ENCODE measurements around the gene HTR5A. TPM values are rescaled to one million over a fixed set of nuclear protein-coding genes. Genes with fewer than 3 reads are reported as not detected.

The HTR5A gene
- polyA plus RNA-seq, 6 donors from 2014 or later = not detected

GRCh38 chr7:155059703-155060102, 10.4 kb upstream of the HTR5A start:
- H3K4me1 Mint-ChIP-seq = no peaks in the 10 kb centered on the region
- H3K27me3 Mint-ChIP-seq = peaks cover 37 to 56% (median 55%) of the 10 kb centered on the region in 3 donors
- peaks cover 0 to 4% (median 0%) of the 10 kb centered on the region in 7 donors for H3K9me3 Mint-ChIP-seq

DNA sequence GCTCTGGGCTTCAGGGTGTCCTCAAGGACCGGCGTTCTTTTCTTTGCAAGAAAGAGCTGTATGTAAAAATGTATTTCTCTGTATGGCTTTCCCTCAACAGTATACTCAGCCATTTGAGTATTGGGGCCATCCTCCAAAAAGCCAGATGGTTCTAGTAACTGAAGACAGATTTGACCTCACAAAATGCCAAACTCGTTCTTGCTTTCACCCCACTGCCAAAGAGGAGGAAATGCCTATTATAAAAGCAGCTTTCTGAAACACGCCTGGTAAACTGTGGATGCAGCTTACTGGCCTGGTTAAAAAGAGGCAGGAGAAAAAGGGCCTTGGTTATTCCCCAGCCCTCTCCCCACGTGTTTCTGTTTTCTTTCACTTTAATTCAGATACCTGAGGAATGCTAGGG, 7.7 kb upstream of the HTR5A start:
- H3K36me3 Mint-ChIP-seq = no peaks in the 10 kb centered on the region
- H3K4me3 Mint-ChIP-seq = no peak overlapping the region
- DNase-seq (no peak), ATAC-seq (ENCODE audit: low read depth in 2 of 2) (no peak)
- peaks cover 44 to 61% (median 61%) of the 10 kb centered on the region in 3 donors for H3K27me3 Mint-ChIP-seq
- H3K27ac Mint-ChIP-seq = no peak overlapping the region
- H3K9me3 Mint-ChIP-seq = peaks cover 0 to 4% (median 0%) of the 10 kb centered on the region in 7 donors
- H3K4me1 Mint-ChIP-seq = no peaks in the 10 kb centered on the region

More at GRCh38 chr7:155059703-155060102, 10.4 kb upstream of the HTR5A start:
- no peak overlapping the region for H3K4me3 Mint-ChIP-seq
- no peaks in the 10 kb centered on the region for H3K36me3 Mint-ChIP-seq
- DNase-seq (no peak), ATAC-seq (ENCODE audit: low read depth in 2 of 2) (no peak)
- no peak overlapping the region for H3K27ac Mint-ChIP-seq

GRCh38 chr7:155064186-155064585, 5.9 kb upstream of the HTR5A start:
- no peaks in the 10 kb centered on the region for H3K4me1 Mint-ChIP-seq
- H3K9me3 Mint-ChIP-seq = peaks cover 0 to 4% (median 0%) of the 10 kb centered on the region in 7 donors
- no peaks in the 10 kb centered on the region for H3K36me3 Mint-ChIP-seq
- ATAC-seq (ENCODE audit: low read depth in 2 of 2) (no peak), DNase-seq (no peak)
- peaks cover 48 to 62% (median 60%) of the 10 kb centered on the region in 3 donors for H3K27me3 Mint-ChIP-seq
- H3K27ac Mint-ChIP-seq = no peak overlapping the region
- H3K4me3 Mint-ChIP-seq = no peak overlapping the region

GRCh38 chr7:155066417-155066950, 3.6 kb upstream of the HTR5A start:
- DNase-seq (no peak), ATAC-seq (ENCODE audit: low read depth in 2 of 2) (no peak)
- Mint-ChIP-seq H3K4me3 (no peak overlapping the region), H3K27me3 (peaks cover 46 to 57% (median 48%) of the 10 kb centered on the region in 3 donors), H3K36me3 (no peaks in the 10 kb centered on the region), H3K9me3 (peaks cover 0 to 8% (median 3%) of the 10 kb centered on the region in 7 donors), H3K4me1 (no peaks in the 10 kb centered on the region), H3K27ac (no peak overlapping the region)

GRCh38 chr7:155071121-155071651, 1.1 kb downstream of the HTR5A start:
- H3K27me3 Mint-ChIP-seq = peaks cover 51 to 68% (median 55%) of the 10 kb centered on the region in 3 donors
- H3K4me3 Mint-ChIP-seq = no peak overlapping the region
- H3K9me3 Mint-ChIP-seq = peaks cover 0 to 8% (median 0%) of the 10 kb centered on the region in 7 donors
- H3K36me3 Mint-ChIP-seq = no peaks in the 10 kb centered on the region
- peak overlapping the region in 1 of 6 donors; percentile 63 for H3K27ac Mint-ChIP-seq
- ATAC-seq (ENCODE audit: low read depth in 2 of 2) (no peak), DNase-seq (no peak)
- H3K4me1 Mint-ChIP-seq = no peaks in the 10 kb centered on the region

GRCh38 chr7:155071916-155072571, 1.9 kb downstream of the HTR5A start:
- Mint-ChIP-seq H3K4me1 (no peaks in the 10 kb centered on the region), H3K36me3 (no peaks in the 10 kb centered on the region), H3K27ac (no peak overlapping the region), H3K9me3 (peaks cover 0 to 8% (median 0%) of the 10 kb centered on the region in 7 donors), H3K27me3 (peaks cover 47 to 70% (median 54%) of the 10 kb centered on the region in 3 donors), H3K4me3 (no peak overlapping the region)
- ATAC-seq (ENCODE audit: low read depth in 2 of 2) (no peak), DNase-seq (no peak)

GRCh38 chr7:155073922-155074321, 3.8 kb downstream of the HTR5A start:
- no peaks in the 10 kb centered on the region for H3K4me1 Mint-ChIP-seq
- no peak overlapping the region for H3K4me3 Mint-ChIP-seq
- H3K27me3 Mint-ChIP-seq = peaks cover 39 to 62% (median 46%) of the 10 kb centered on the region in 3 donors

DNA sequence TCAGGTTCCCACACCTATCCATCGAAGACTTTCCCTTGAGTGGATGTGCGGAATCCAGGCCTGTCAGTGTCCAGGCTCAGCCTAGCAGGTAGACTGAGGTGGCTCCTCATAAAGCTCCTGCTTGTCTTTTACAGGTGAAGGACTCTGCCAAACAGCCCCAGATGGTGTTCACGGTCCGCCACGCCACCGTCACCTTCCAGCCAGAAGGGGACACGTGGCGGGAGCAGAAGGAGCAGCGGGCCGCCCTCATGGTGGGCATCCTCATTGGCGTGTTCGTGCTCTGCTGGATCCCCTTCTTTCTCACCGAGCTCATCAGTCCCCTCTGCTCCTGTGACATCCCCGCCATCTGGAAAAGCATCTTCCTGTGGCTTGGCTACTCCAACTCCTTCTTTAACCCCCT, 13.9 kb downstream of the HTR5A start:
- no peaks in the 10 kb centered on the region for H3K36me3 Mint-ChIP-seq
- no peak for ATAC-seq (ENCODE audit: low read depth in 2 of 2)
- H3K27ac Mint-ChIP-seq = peak overlapping the region in 1 of 6 donors; percentile 13
- H3K4me3 Mint-ChIP-seq = no peak overlapping the region
- no peak for DNase-seq
- no peaks in the 10 kb centered on the region for H3K4me1 Mint-ChIP-seq
- peaks cover 28 to 46% (median 31%) of the 10 kb centered on the region in 3 donors for H3K27me3 Mint-ChIP-seq
- H3K9me3 Mint-ChIP-seq = peaks cover 0 to 5% (median 0%) of the 10 kb centered on the region in 7 donors

More at GRCh38 chr7:155073922-155074321, 3.8 kb downstream of the HTR5A start:
- no peak for DNase-seq
- ATAC-seq (ENCODE audit: low read depth in 2 of 2) = no peak
- H3K27ac Mint-ChIP-seq = no peak overlapping the region
- H3K9me3 Mint-ChIP-seq = peaks cover 0 to 8% (median 0%) of the 10 kb centered on the region in 7 donors
- H3K36me3 Mint-ChIP-seq = no peaks in the 10 kb centered on the region

DNA sequence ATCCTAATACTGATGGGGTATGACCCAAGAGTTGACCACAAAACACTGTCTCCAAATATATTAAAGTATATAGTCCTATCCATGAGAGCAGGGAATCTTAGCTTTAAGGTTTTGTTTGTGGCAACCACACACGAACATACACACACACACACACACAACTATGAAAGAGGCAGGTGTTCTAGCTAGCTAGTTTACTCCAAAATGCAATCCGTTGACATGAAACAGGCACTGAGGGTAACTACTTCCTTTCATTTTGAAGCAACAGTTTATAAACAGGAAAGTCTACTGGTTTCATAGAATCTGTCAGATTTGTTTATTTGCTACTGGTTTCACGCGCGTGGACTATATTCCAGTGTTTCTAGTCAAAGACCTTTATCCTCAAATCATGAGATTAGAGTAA, 14.8 kb downstream of the HTR5A start:
- Mint-ChIP-seq H3K27ac (no peak overlapping the region), H3K36me3 (no peaks in the 10 kb centered on the region), H3K4me1 (no peaks in the 10 kb centered on the region), H3K27me3 (peaks cover 25 to 47% (median 31%) of the 10 kb centered on the region in 3 donors), H3K9me3 (peaks cover 0 to 10% (median 4%) of the 10 kb centered on the region in 7 donors), H3K4me3 (no peak overlapping the region)
- ATAC-seq (ENCODE audit: low read depth in 2 of 2) = no peak
- no peak for DNase-seq

DNA sequence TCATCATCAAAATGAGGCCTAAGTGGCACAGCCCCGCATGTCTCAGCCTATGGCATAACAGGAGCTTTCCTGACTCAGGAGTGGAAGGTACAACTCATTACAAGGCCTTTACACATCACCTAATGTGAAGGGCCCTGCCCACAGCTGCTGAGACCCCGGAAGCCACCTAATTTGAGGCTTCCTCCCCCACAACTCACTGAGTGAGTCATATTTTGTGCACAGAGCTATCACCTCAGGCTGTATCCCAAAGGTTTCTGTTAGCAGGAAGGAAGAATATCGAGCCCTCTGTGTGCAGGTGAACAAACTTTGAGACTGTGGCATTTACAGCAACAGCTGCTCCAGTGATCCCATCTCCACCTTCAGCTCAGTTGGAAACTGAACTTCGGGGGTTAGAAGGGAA, 20.6 kb downstream of the HTR5A start:
- H3K27me3 Mint-ChIP-seq = peaks cover 6 to 40% (median 24%) of the 10 kb centered on the region in 3 donors
- no peaks in the 10 kb centered on the region for H3K4me1 Mint-ChIP-seq
- ATAC-seq (ENCODE audit: low read depth in 2 of 2) (no peak), DNase-seq (no peak)
- no peak overlapping the region for H3K4me3 Mint-ChIP-seq
- no peak overlapping the region for H3K27ac Mint-ChIP-seq
- H3K9me3 Mint-ChIP-seq = peaks cover 0 to 12% (median 2%) of the 10 kb centered on the region in 7 donors
- peaks cover 0 to 5% of the 10 kb centered on the region in 2 donors for H3K36me3 Mint-ChIP-seq

DNA sequence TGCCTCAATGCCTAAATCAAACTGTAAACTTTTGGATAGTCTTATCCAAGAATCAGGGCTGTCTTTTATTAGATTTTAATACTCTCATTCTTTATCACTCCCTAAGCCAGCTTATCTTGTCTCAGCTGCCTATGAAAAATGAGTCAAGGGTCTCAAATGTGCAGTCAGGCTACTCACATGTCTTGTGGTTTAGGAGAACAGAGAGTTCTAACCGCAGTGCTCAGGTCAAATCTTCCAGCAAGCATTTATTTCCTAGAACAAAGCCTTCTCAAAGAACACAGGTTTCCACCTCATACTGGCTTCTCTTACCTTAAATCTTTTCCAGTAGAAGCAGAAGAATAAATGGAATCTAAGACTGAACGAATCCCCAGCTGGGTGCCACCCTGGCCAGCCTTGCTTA, 23.5 kb downstream of the HTR5A start:
- Mint-ChIP-seq H3K9me3 (peaks cover 0 to 14% (median 8%) of the 10 kb centered on the region in 7 donors), H3K27me3 (peaks cover 8 to 34% (median 16%) of the 10 kb centered on the region in 3 donors), H3K27ac (no peak overlapping the region), H3K36me3 (peaks cover 0 to 8% of the 10 kb centered on the region in 2 donors), H3K4me3 (no peak overlapping the region), H3K4me1 (no peaks in the 10 kb centered on the region)
- no peak for DNase-seq
- no peak for ATAC-seq (ENCODE audit: low read depth in 2 of 2)

DNA sequence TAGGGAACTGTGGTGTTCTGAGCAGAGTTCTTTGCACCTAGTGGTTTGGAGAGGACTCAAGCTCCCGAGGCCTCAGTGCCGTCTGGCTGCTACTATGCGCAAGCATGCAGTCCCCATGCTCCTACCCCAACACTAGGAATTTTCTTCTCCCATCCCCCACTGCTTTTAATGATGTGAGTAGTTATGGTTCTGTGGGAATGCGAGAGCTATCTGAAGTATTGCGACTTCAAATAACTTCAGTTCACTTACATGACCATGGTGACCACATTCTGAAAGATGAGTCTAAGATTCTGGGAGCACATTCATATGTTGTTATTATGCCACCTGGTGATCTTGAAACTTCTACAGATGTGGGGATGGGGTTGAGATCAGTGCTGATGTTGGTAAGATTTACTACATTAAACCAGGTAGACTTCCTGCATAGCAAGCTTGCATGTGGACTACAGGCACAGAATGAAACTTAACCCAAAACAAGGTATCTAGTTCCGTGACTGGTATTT, 24.6 kb downstream of the HTR5A start:
- Mint-ChIP-seq H3K4me3 (no peak overlapping the region), H3K27ac (no peak overlapping the region), H3K9me3 (peaks cover 0 to 9% (median 5%) of the 10 kb centered on the region in 7 donors), H3K36me3 (peaks cover 0 to 8% of the 10 kb centered on the region in 2 donors), H3K4me1 (no peaks in the 10 kb centered on the region), H3K27me3 (peaks cover 8 to 39% (median 16%) of the 10 kb centered on the region in 3 donors)
- ATAC-seq (ENCODE audit: low read depth in 2 of 2) = no peak
- DNase-seq = no peak

DNA sequence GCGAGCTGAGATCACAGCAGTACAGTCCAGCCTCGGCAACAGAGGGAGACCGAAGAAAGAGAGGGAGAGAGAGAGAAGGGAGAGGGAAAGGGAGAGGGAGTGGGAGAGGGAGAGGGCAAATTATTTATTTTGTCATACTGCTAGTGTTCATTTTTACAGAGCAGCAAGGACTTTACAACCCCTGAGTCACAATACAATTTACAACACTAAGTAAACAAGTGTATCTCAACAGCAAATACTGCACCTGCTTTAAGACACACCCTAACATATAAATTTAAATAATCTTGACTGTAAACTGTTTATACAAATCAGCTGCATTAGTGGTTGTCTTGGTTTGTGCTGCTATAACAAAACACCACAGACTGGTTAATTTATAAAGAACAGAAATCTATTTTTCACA, 27.2 kb downstream of the HTR5A start:
- Mint-ChIP-seq H3K4me3 (no peak overlapping the region), H3K27me3 (peaks cover 8 to 34% (median 9%) of the 10 kb centered on the region in 3 donors), H3K27ac (no peak overlapping the region), H3K9me3 (peaks cover 0 to 9% (median 0%) of the 10 kb centered on the region in 7 donors), H3K36me3 (peaks cover 0 to 8% of the 10 kb centered on the region in 2 donors), H3K4me1 (no peaks in the 10 kb centered on the region)
- DNase-seq = no peak
- ATAC-seq (ENCODE audit: low read depth in 2 of 2) = no peak

- Mint-ChIP-seq H3K4me3 (no peak overlapping the region), H3K36me3 (no peaks in the 10 kb centered on the region), H3K27ac (no peak overlapping the region), H3K27me3 (peaks cover 5 to 31% (median 10%) of the 10 kb centered on the region in 3 donors), H3K9me3 (no peaks in the 10 kb centered on the region), H3K4me1 (no peaks in the 10 kb centered on the region)
- ATAC-seq (ENCODE audit: low read depth in 2 of 2) (no peak), DNase-seq (no peak)
These were observed 33.7 kb downstream of the HTR5A start for GRCh38 chr7:155103839-155104238.

Measured in naive B cell (primary cell).